A673 (cell line): ENCODE data around the gene RPS8. TPM values are rescaled to one million over a fixed set of nuclear protein-coding genes. Genes with fewer than 3 reads are reported as not detected.

Source experiments
- BruUV-seq: library from RNA; stranded (reverse); fragments of 400-500 nt; replicated peaks from 2 replicates; lab custom pipeline; 2021; lab: Mats Ljungman, UMichigan
- CTCF ChIA-PET: fragments of 300-600 bp; sonication (Branson Sonifier 250); formaldehyde crosslinking; loops from one replicate; lab custom pipeline; 2022; ENCODE audit warnings: antibody characterized with exemption; lab: Charles Lee
- POLR2A ChIA-PET: fragments of 300-600 bp; sonication (Branson Sonifier 250); formaldehyde crosslinking; loops from one replicate; lab custom pipeline; 2022; ENCODE audit warnings: antibody characterized with exemption; ENCODE audit not compliant: low non-redundant PET; lab: Charles Lee
- DNase-seq: peaks from one replicate; pipeline ENCODE4 v3.0.0-alpha.2; 2015; ENCODE audit warnings: low spot score
- H3K27ac ChIP-seq: fragments of 200-600 bp; sonication (generic); 2 replicates; pipeline ENCODE4 v1.5.1; 2016; ENCODE audit warnings: mixed run types, low read depth, mild to moderate bottlenecking, mixed read lengths, antibody characterized with exemption, low read length; ENCODE audit not compliant: poor library complexity, severe bottlenecking
- H3K27me3 ChIP-seq: fragments of 200-600 bp; sonication (generic); replicated peaks from 2 replicates; pipeline ENCODE4 v1.6.1; 2017; ENCODE audit warnings: mixed run types, low read depth, mild to moderate bottlenecking, mixed read lengths, antibody characterized with exemption, low read length; ENCODE audit not compliant: insufficient read depth, poor library complexity
- H3K36me3 ChIP-seq: fragments of 200-600 bp; sonication (generic); 2 replicates; pipeline ENCODE4 v1.6.1; 2016; ENCODE audit warnings: mixed run types, mild to moderate bottlenecking, mixed read lengths, antibody characterized with exemption, low read length; ENCODE audit not compliant: insufficient read depth, poor library complexity, severe bottlenecking
- H3K4me1 ChIP-seq: fragments of 200-600 bp; sonication (generic); 2 replicates; pipeline ENCODE4 v1.6.1; 2017; ENCODE audit warnings: mixed run types, mild to moderate bottlenecking, mixed read lengths, antibody characterized with exemption, low read length; ENCODE audit not compliant: insufficient read depth, poor library complexity, severe bottlenecking
- H3K4me3 ChIP-seq: fragments of 200-600 bp; sonication (generic); 2 replicates; pipeline ENCODE4 v1.5.1; 2016; ENCODE audit warnings: low read depth, mixed run types, mild to moderate bottlenecking, mixed read lengths, low read length; ENCODE audit not compliant: poor library complexity, severe bottlenecking
- H3K9me3 ChIP-seq: fragments of 200-600 bp; sonication (generic); 2 replicates; pipeline ENCODE4 v1.6.1; 2016; ENCODE audit warnings: mixed run types, low read depth, mild to moderate bottlenecking, mixed read lengths, antibody characterized with exemption, low read length; ENCODE audit not compliant: poor library complexity, severe bottlenecking
- EZH2 ChIP-seq: fragments of 200-600 bp; sonication (generic); IDR thresholded peaks from 2 replicates; pipeline ENCODE4 v1.6.1; 2017; ENCODE audit warnings: borderline replicate concordance, low read depth, mild to moderate bottlenecking, mixed read lengths, antibody characterized with exemption, low read length; ENCODE audit not compliant: poor library complexity, severe bottlenecking
- intact Hi-C: fragments of 100-400 bp; cut with micrococcal nuclease; formaldehyde crosslinking; loops from one replicate; pipeline ENCODE4 v1.10.0; 2022; ENCODE audit not compliant: unreplicated experiment
- total RNA-seq: library from RNA; stranded (reverse); gene quantifications from 2 replicates; pipeline ENCODE4 v1.2.3, GENCODE V29; 2021
- TF ChIP-seq, protein P1 (sequence below): fragments of 300-800, 200-600 bp; sonication (generic); conservative IDR thresholded peaks from 2 replicates; pipeline ENCODE4 v1.5.1; 2017; ENCODE audit warnings: low read depth, mild to moderate bottlenecking, antibody characterized with exemption, low read length, moderate library complexity, mixed read lengths

The RPS8 gene
- total RNA-seq, 1 experiment from 2014 or later = 1,734 TPM

DNA sequence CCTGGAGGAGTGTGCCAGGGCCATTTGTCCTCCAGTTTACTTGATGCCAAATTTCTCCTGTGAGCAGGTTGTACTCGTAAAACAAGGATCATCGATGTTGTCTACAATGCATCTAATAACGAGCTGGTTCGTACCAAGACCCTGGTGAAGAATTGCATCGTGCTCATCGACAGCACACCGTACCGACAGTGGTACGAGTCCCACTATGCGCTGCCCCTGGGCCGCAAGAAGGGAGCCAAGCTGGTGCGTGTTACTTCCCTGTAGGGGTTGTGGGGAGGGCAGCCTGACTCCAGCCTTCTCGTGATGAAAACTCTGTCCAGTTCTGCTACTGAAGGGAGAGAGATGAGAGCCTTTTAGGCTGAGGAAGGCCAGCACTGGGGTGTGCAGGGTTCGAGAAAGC, 2.2 kb downstream of the RPS8 start:
- Histone ChIP-seq H3K36me3 (peaks cover 65% of the 10 kb centered on the region), H3K4me3 (peak overlapping the region; percentile 90), H3K4me1 (peaks cover 7% of the 10 kb centered on the region), H3K27me3 (no peaks in the 10 kb centered on the region), H3K27ac (peak overlapping the region; percentile 94), H3K9me3 (no peaks in the 10 kb centered on the region)
- POLR2A ChIA-PET = no interaction called here
- BruUV-seq = no TSS peak
- intact Hi-C loops = loop anchor here (2.0 to 5.0 kb wide), 2 partner anchors 35 to 63 kb away; no protein-coding TSS in a partner anchor
- TF ChIP-seq EZH2 = no peak
- TF ChIP-seq, protein P1, sequence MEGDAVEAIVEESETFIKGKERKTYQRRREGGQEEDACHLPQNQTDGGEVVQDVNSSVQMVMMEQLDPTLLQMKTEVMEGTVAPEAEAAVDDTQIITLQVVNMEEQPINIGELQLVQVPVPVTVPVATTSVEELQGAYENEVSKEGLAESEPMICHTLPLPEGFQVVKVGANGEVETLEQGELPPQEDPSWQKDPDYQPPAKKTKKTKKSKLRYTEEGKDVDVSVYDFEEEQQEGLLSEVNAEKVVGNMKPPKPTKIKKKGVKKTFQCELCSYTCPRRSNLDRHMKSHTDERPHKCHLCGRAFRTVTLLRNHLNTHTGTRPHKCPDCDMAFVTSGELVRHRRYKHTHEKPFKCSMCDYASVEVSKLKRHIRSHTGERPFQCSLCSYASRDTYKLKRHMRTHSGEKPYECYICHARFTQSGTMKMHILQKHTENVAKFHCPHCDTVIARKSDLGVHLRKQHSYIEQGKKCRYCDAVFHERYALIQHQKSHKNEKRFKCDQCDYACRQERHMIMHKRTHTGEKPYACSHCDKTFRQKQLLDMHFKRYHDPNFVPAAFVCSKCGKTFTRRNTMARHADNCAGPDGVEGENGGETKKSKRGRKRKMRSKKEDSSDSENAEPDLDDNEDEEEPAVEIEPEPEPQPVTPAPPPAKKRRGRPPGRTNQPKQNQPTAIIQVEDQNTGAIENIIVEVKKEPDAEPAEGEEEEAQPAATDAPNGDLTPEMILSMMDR = no peak
- CTCF ChIA-PET = no interaction called here
- DNase-seq = no peak

DNA sequence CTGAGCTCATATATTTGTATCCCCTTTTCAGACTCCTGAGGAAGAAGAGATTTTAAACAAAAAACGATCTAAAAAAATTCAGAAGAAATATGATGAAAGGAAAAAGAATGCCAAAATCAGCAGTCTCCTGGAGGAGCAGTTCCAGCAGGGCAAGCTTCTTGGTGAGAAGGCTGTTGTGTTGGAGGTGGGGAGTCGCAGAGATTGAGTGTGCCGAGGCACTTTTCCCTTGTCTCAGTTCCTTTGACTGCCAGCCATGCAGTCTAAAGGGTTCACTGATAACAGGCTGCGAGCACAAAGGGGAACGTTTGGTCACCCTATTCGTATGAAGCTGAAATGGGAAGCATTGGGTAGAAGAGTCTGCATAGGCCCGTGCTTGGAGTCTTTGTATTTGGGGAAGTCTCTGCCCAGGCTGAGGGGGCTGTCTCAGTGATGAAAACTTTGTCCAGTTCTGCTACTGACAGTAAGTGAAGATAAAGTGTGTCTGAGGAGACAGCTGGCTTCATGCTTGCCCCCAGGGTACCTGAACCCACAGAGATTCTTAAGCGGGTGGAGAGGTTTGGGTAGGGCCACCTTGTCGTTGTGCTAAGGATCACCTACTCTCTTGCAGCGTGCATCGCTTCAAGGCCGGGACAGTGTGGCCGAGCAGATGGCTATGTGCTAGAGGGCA, 2.8 kb downstream of the RPS8 start:
- intact Hi-C loops = loop anchor here (2.0 to 5.0 kb wide), 2 partner anchors 36 to 63 kb away; no protein-coding TSS in a partner anchor
- TF ChIP-seq EZH2 = no peak
- TF ChIP-seq, protein P1 = no peak
- Histone ChIP-seq H3K4me1 (peaks cover 7% of the 10 kb centered on the region), H3K36me3 (peaks cover 65% of the 10 kb centered on the region), H3K9me3 (no peaks in the 10 kb centered on the region), H3K27me3 (no peaks in the 10 kb centered on the region), H3K27ac (peak overlapping the region; percentile 94), H3K4me3 (peak overlapping the region; percentile 90)
- POLR2A ChIA-PET = no interaction called here
- DNase-seq = no peak
- CTCF ChIA-PET = no interaction called here
- BruUV-seq = no TSS peak

DNA sequence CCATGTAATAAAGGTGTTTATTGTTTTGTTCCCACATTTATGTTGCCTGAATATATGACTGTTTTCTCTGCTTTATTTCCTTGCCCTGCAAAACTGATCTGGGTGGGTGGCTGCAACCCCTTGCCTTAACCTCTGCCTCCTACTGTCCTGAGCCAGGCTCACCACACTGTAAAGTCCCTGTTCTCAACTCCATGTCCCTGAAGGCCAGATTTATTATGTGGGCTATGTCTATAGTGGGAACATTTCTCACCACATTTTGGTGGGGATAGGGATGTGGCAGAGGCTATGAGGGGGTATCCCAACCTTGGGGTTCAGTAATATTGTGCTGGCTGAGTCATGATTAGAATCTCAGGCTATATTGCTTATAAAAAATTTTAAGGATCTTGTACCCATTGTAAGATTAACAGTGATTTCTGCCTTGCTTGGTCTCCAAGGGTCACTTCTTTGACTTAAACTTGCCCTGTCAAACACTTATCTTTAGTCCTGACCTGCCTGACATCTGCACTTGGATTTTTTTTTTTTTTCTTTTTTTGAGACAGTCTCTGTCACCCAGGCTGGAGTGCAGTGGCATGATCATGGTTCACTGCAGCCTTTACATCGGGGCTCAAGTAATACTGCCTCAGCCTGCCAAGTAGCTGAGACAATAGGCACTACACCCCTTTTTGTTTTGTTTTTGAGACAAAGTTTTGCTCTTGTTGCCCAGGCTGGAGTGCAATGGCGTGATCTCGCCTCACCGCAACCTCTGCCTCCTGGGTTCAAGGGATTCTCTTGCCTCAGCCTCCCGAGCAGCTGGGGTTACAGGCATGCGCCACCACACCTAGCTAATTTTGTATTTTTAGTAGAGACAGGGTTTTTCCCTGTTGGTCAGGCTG, 3.6 kb downstream of the RPS8 start:
- no peak for TF ChIP-seq EZH2
- TF ChIP-seq, protein P1 = no peak
- BruUV-seq = no TSS peak
- CTCF ChIA-PET = no interaction called here
- Histone ChIP-seq H3K4me1 (peaks cover 7% of the 10 kb centered on the region), H3K9me3 (no peaks in the 10 kb centered on the region), H3K27ac (no peak overlapping the region), H3K27me3 (no peaks in the 10 kb centered on the region), H3K4me3 (no peak overlapping the region), H3K36me3 (peaks cover 65% of the 10 kb centered on the region)
- no peak for DNase-seq
- POLR2A ChIA-PET = no interaction called here
- intact Hi-C loops = loop anchor here (5.0 kb wide), 1 partner anchor 37 kb away; no protein-coding TSS in a partner anchor
